Measurements from ENCODE around the gene GZF1.

The GZF1 gene

DNA sequence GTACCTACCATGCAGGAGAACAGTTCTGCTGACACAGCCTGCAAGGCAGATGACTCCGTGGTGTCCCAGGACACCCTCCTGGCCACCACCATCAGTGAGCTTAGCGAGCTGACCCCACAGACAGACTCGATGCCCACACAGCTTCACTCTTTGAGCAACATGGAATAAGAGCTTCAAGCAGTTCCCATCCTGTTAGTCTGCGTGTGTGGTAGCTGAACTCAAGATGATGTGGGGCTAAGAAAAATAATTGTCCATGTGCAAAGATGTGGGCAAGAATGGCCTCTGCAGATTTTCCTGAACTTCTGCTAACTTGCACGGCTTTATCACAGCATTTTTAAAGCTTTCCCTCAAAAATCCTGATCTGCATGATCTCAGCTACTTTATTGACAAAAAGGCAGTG is 8.3 kb downstream of the GZF1 start:
- DNase-seq (ENCODE audit: low read depth): no peak

DNA sequence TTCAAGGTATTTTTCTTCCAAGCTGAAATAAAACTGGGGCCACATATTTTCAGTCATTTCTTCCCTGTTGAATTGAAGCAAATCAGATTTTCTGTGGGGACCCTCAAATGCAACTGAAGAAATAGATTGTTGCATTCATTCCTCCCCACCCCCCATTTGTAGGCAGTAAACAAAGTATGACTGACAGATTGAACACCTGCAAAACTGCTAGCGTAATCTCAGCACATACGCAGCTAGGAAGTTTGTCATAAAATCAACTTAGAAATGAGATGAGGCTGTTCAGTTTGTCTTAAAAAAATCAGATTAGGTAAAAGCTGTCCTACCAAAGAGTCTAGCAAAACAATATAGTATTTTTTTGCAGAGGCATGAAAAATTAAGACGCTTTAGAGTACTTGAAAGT is 8.9 kb downstream of the GZF1 start:
- DNase-seq (ENCODE audit: low read depth): no peak

GRCh38 chr20:23371496-23371895 is 9.5 kb downstream of the GZF1 start:
- DNase-seq (ENCODE audit: low read depth): no peak

DNA sequence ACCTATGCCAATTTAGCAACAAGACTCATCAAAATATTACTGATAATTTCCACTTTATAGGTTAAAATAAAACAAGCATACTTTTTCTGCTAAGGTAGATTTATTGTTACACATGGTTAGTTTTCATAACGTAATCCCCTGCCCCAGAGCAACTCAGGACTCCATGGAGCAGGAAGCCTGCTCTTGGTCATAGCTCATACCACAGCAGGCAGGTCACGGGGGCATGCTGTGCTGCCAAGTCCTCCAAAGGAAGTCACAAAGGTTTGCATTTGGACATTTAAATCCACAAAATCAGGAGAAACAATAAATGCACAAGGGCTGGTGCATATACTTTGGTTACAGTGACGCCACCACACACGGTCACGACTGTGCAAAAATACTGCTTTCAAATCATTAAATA is 12.5 kb downstream of the GZF1 start:
- DNase-seq (ENCODE audit: low read depth): no peak

- DNase-seq (ENCODE audit: low read depth): no peak
Measured at GRCh38 chr20:23375827-23376226, 13.8 kb downstream of the GZF1 start.

GRCh38 chr20:23379772-23380171 is 17.8 kb downstream of the GZF1 start:
- DNase-seq (ENCODE audit: low read depth): no peak

- no peak for DNase-seq (ENCODE audit: low read depth)
Measured at GRCh38 chr20:23381876-23382275, 19.9 kb downstream of the GZF1 start.

DNA sequence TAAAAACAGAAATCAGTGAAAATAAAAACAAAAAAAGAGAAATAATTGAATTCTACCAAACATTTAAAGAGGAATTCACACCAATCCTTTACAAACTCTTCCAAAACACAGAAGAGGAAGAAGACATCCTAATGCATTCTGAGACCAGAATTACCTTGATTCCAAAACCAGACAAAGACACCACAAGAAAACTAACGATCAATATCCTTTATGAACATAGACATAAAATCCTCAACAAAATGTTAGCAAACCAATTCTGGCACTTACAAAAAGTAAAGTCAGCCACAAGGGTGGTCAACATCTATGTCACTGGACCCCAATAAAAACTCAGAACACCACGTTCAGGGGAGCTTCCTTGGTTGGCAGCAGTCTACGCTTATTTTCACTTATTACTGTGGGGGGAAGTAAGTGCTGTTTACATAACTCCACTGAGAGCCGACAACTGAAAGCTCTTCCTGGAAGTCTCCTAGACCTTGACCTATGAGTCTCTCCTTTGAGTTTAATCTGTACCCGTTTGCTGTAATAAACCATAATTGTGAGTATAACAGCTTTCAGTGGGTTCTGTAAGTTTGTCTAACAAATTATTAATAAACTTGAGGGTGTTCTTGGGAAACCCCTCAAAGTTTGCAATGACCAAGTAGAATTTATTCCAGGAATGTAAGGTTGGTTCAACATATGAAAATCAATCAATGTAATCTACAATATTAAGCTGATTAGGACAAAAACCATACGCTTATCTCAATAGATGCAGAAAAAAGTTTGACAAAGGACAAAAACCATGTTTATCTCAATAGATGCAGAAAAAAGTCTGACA is 24.5 kb downstream of the GZF1 start:
- no peak for DNase-seq (ENCODE audit: low read depth)

DNA sequence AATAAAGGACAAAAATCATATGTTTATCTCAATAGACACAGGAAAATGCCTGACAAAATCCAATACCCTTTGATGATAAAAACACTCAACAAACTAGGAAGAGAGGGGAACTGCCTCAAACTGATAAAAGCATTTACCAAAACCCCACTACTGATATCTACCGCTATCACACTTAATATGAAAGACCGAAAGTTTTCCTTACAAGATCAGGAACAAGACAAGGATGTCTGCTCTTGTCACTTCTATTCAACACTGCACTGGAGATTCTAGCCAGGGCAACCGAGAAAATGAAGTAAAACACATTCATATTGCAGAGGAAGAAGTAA is 25.1 kb downstream of the GZF1 start:
- no peak for DNase-seq (ENCODE audit: low read depth)

DNA sequence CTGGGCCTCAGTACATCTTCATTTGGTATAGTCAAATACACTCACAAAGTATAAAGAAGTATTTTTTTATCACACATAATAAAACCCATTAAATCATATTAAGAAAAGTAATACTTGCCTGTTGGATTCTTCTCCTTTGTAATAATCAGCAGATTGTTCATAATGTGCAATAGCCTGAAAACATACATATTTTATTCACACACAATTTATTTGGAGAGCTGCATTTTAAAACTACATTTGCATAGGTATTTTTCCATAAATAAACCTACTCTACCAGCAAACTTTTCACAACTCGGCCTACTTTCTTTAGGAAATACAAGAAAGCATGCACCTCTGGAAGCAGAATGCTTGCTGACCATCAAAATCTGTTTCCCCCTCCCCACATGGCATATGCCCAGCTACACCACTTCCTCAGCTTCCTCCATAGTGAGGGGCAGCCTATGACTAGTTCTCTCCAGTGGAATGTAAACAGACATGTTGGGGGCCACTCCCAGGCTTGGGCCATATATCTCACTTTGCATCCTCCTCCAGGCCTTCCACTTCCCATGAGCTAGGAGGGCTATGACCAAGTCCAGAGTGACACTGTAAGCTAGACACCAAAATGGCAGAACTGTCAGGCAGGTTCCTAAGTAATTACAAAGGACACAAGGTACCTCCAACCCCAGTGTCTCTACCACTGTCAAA is 28.3 kb downstream of the GZF1 start:
- DNase-seq (ENCODE audit: low read depth): no peak

DNA sequence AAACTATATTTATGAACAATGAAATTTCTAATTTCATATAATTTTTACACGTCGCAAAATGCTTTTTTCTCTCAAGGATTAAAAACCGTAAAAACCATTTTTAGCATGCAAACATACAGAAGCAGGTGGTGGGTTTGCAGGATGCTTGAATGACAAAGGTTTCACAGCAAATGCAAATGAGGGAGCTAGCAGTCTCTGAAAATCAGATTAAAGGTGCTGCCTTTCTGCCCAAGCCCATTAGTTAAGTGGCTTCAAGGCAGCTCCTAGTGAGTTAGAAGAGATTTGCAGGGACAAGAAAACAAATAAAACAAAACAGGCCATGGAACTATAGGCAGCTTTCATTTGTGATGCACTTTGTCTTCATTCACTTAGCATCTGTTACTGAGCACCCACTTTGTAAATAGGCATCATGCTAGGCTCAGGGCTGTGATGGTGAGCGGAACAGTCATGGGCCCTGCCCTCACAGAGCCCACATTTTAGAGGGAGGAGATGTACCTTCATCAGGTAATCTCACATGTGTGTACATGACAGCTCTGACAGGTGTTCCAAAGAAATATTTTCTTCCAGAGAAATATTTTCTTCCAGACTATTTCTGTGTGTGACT is 29.8 kb downstream of the GZF1 start:
- DNase-seq (ENCODE audit: low read depth): no peak

DNA sequence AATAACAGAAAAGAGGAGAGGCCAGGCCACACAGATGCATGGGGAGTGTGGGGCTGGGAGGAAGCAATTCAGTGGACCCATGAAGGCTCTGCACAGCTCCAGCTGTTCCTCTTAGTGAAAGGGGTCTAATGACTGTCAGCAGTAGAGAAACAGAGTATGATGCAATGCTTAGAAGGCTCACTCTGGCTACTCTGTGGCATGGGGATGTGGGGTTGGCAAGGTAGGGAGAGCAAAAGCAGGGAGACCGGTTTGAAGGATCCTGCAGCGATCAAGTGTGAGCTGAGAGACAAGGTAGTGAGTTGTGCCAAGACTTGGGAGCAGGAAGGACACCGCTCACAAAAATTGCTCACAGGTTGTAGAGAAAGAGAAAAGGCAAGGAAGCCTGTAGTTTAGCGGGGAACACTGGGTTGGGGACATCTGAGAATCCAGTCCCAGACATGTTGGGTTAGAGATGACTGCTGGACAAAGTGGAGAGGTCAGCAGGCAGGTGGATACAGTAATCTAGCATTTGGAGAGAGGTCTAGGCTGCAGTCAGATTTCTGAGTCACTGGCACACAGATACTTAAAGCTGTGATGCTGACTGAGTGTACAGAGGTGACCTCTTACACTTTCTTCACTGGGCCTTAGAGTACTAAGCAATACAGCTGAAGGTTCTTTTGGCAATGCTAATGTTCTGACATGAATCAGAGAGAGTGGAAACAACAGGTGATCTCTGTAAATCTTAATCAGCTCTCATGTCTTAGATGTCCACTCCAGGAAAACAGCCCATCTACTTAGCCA is 32.2 kb downstream of the GZF1 start:
- no peak for DNase-seq (ENCODE audit: low read depth)

GRCh38 chr20:23396950-23397627 is 35.1 kb downstream of the GZF1 start:
- DNase-seq (ENCODE audit: low read depth): no peak

GRCh38 chr20:23397961-23398360 is 36.0 kb downstream of the GZF1 start:
- DNase-seq (ENCODE audit: low read depth): no peak

- no peak for DNase-seq (ENCODE audit: low read depth)
Measured at GRCh38 chr20:23399568-23400241, 37.7 kb downstream of the GZF1 start.

GRCh38 chr20:23401051-23401450 is 39.1 kb downstream of the GZF1 start:
- no peak for DNase-seq (ENCODE audit: low read depth)

DNA sequence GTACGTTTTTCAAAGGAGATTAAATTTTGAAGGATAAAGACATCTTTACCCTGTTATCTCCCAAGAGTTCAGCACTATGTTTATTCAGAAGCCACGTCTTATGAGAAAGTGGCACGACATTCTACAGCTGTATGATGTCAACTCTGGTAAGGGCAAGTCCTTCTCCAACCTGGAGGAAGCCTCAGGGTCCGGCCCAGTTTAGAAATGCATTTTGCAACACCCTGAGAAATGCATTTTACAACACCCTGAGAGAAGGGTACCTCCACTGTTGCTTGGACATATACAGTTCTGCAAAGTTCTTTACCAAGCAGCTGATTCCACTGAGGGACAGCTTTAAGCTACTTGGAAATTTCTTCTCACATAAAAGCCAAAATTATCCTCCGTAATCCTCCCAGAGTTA is 41.8 kb downstream of the GZF1 start:
- no peak for DNase-seq (ENCODE audit: low read depth)

- DNase-seq (ENCODE audit: low read depth): no peak
Measured at GRCh38 chr20:23404196-23404595, 42.2 kb downstream of the GZF1 start.

DNA sequence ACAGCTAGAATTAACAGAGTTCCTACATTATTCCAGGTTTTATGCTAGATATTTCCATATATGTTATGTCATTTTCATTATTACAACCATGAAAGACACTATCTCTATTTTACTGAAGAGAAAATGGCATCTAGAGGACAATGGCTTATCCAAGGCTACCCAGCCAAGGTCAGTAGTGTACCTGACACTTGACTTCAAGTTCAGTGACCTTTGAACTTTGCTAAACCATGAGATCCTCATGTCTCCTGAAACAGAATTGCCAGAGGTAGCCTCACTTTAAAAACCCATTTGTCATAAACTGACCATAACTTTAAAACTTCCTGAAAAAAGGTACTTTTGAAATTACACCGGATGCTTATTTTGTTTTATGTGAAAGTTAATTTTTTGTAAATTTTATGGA is 44.9 kb downstream of the GZF1 start:
- DNase-seq (ENCODE audit: low read depth): no peak

GRCh38 chr20:23407781-23408464 is 45.9 kb downstream of the GZF1 start:
- no peak for DNase-seq (ENCODE audit: low read depth)

- no peak for DNase-seq (ENCODE audit: low read depth)
Measured at GRCh38 chr20:23408957-23409356, 47.0 kb downstream of the GZF1 start.
